ENCODE data around the gene NDUFB6. TPM values are rescaled to one million over a fixed set of nuclear protein-coding genes. Genes with fewer than 3 reads are reported as not detected.

The NDUFB6 gene
- total RNA-seq, 1 donor from 2014 or later = 43.4 TPM

DNA sequence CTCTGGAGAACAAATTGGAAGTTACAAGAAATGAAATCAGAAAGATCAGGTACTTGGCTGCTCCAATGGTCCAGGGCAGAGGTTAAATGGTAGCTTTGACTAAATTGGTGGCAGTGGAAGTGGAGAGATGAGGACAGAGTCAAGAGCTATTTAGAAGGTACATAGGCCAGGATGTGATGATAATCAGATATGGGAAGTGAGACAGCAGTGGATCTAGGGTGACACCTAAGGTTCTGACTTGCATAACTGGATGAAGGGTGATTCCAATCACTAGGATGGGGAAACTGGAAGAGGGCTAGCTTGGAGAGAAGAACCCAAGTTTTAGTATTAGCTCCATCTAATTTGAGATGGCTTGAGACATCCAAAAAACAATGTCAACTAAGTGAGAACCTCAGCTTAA is 24.0 kb upstream of the NDUFB6 start:
- Mint-ChIP-seq H3K4me1 (ENCODE audit: low read depth) (no peaks in the 10 kb centered on the region), H3K9me3 (ENCODE audit: low read depth) (peaks cover 12% of the 10 kb centered on the region), H3K4me3 (ENCODE audit: unreplicated experiment) (no peak overlapping the region), H3K27ac (ENCODE audit: unreplicated experiment) (no peak overlapping the region), H3K27me3 (ENCODE audit: low read depth) (peaks cover 32% of the 10 kb centered on the region), H3K36me3 (ENCODE audit: low read depth) (no peaks in the 10 kb centered on the region)
- TF ChIP-seq, protein P1, sequence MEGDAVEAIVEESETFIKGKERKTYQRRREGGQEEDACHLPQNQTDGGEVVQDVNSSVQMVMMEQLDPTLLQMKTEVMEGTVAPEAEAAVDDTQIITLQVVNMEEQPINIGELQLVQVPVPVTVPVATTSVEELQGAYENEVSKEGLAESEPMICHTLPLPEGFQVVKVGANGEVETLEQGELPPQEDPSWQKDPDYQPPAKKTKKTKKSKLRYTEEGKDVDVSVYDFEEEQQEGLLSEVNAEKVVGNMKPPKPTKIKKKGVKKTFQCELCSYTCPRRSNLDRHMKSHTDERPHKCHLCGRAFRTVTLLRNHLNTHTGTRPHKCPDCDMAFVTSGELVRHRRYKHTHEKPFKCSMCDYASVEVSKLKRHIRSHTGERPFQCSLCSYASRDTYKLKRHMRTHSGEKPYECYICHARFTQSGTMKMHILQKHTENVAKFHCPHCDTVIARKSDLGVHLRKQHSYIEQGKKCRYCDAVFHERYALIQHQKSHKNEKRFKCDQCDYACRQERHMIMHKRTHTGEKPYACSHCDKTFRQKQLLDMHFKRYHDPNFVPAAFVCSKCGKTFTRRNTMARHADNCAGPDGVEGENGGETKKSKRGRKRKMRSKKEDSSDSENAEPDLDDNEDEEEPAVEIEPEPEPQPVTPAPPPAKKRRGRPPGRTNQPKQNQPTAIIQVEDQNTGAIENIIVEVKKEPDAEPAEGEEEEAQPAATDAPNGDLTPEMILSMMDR (IDR thresholded peaks at IDR 0.05) = no peak
- DNase-seq (ENCODE audit: low spot score) = no peak

DNA sequence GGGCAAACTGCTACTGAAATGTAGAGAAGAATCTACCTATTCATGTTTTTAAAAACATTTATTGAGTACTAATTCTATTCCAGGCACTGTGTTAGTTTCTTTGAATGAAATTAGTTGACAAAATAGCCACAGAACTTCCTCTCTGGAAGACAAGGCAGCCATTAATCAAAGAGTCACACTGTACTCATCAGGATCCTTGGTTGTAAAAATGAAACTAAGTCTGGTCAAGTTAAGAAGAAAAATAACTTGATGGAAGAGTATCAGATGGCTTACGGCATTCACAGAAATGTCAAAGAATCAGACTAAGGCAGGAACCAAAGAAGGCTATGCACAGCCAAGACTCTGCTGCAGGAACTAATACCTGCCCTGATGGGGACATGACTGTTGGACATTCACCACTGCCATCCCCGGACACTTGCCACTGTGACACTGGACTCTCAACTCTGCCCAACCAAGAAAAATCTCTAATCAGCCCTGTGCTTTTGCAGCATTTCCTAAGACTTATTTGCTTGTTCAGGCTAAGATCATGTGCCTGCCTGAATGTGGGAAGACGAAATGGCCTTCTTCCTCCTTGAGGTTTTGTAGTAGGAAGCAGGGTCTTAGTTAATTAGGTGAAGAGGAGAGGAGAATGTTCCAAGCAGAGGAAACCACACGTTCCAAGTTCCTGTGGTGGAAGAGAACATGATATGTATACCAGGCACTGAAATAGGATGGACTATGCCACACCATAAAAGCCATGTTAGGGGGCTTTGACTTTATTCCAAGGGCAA is 23.3 kb upstream of the NDUFB6 start:
- Mint-ChIP-seq H3K27ac (ENCODE audit: unreplicated experiment) (no peak overlapping the region), H3K9me3 (ENCODE audit: low read depth) (peaks cover 12% of the 10 kb centered on the region), H3K4me1 (ENCODE audit: low read depth) (no peaks in the 10 kb centered on the region), H3K27me3 (ENCODE audit: low read depth) (peaks cover 26% of the 10 kb centered on the region), H3K4me3 (ENCODE audit: unreplicated experiment) (no peak overlapping the region), H3K36me3 (ENCODE audit: low read depth) (no peaks in the 10 kb centered on the region)
- TF ChIP-seq, protein P1 (IDR thresholded peaks at IDR 0.05) = no peak
- DNase-seq (ENCODE audit: low spot score) = no peak

DNA sequence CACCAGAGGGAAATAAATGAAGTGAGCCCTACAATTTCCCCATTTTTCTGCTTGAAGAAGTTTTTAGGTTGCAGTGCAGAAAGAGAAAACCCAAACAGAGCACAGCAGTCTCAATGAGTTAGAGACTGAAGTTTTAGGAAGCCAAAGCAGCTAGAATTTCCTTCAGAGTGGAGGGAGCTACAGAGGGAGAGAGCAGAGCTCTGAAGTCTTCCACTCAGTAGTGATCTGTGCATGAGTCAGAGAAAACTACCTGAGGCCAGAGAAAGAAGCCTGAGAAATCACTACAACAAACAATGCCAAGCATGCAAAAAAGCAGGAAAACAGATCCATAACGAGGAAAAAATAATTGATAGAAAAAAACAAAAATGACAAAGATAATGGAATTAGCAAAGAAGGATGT is 17.9 kb upstream of the NDUFB6 start:
- TF ChIP-seq, protein P1 (IDR thresholded peaks at IDR 0.05) = no peak
- H3K4me3 Mint-ChIP-seq (ENCODE audit: unreplicated experiment) = no peak overlapping the region
- no peak for DNase-seq (ENCODE audit: low spot score)
- H3K36me3 Mint-ChIP-seq (ENCODE audit: low read depth) = no peaks in the 10 kb centered on the region
- H3K27ac Mint-ChIP-seq (ENCODE audit: unreplicated experiment) = no peak overlapping the region
- no peaks in the 10 kb centered on the region for H3K4me1 Mint-ChIP-seq (ENCODE audit: low read depth)
- H3K27me3 Mint-ChIP-seq (ENCODE audit: low read depth) = peaks cover 20% of the 10 kb centered on the region
- peaks cover 4% of the 10 kb centered on the region for H3K9me3 Mint-ChIP-seq (ENCODE audit: low read depth)

DNA sequence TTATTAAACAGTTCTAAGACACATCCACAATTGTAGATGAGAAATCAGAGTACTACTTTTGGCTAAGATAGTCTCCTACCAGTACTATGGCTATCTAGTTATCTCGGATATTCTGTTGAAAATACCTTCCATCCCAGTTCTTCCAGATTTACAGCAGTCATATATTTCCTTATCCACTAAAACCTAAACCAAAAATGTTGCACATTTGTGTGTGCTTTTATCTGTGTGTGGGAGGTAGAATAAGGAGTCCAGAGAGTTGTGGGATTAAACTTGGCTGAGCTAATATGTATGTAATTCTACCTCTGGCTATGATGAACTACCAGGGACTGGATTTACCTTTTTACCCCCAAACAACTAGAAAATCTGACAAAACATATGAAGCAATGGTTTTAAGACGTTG is 17.5 kb upstream of the NDUFB6 start:
- H3K4me1 Mint-ChIP-seq (ENCODE audit: low read depth) = no peaks in the 10 kb centered on the region
- no peak overlapping the region for H3K27ac Mint-ChIP-seq (ENCODE audit: unreplicated experiment)
- peaks cover 21% of the 10 kb centered on the region for H3K27me3 Mint-ChIP-seq (ENCODE audit: low read depth)
- TF ChIP-seq, protein P1 (IDR thresholded peaks at IDR 0.05) = no peak
- DNase-seq (ENCODE audit: low spot score) = no peak
- no peak overlapping the region for H3K4me3 Mint-ChIP-seq (ENCODE audit: unreplicated experiment)
- no peaks in the 10 kb centered on the region for H3K36me3 Mint-ChIP-seq (ENCODE audit: low read depth)
- peaks cover 5% of the 10 kb centered on the region for H3K9me3 Mint-ChIP-seq (ENCODE audit: low read depth)

DNA sequence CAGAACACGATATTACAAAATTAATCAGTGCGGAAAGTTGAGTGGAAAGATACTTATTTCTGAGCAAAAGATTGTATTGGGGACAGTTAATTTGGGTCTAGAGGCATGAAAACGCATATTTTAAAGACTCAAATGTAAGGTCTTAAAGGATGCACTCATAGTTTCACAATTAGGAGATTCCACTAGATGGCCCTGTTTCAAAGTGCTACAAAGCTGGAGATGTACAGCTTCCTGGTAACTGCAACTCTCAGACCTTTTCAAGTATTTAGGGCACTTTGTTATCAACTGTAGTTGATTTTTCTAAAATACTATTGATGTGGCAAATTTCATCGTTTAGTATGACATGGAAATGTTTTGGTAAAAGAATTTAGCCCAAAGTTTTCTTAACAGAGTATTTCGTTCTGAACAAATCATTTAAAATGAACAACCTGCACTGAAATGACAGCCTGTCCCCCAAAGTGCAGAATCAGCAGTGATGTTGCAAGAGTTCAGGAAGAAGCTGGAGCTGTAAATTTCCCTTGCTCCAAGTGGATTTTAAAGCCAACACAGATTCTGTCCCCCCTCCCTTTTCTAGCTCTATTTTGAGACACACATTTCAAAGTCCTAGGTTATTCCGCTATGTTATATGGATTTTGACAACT is 16.2 kb upstream of the NDUFB6 start:
- TF ChIP-seq, protein P1 (IDR thresholded peaks at IDR 0.05) = peak; percentile 81
- H3K27me3 Mint-ChIP-seq (ENCODE audit: low read depth) = peaks cover 21% of the 10 kb centered on the region
- H3K9me3 Mint-ChIP-seq (ENCODE audit: low read depth) = peaks cover 5% of the 10 kb centered on the region
- H3K36me3 Mint-ChIP-seq (ENCODE audit: low read depth) = no peaks in the 10 kb centered on the region
- no peak for DNase-seq (ENCODE audit: low spot score)
- H3K27ac Mint-ChIP-seq (ENCODE audit: unreplicated experiment) = no peak overlapping the region
- peaks cover 4% of the 10 kb centered on the region for H3K4me1 Mint-ChIP-seq (ENCODE audit: low read depth)
- no peak overlapping the region for H3K4me3 Mint-ChIP-seq (ENCODE audit: unreplicated experiment)

Measured in chondrocyte (in vitro differentiated cells).